NCI-H2227 treated with DMSO at 0.1 percent for 48 hours (cell line): ENCODE results near the gene RIPK4.
"Not testable (repeated sequence)": the region's sequence is repeated elsewhere in the genome, so short reads cannot be mapped to it uniquely, and the experiment has no call there.

Experiments
- DNase-seq: peaks from one replicate; lab custom pipeline; 2025; lab: John Stamatoyannopoulos, UW

Gene RIPK4

DNA sequence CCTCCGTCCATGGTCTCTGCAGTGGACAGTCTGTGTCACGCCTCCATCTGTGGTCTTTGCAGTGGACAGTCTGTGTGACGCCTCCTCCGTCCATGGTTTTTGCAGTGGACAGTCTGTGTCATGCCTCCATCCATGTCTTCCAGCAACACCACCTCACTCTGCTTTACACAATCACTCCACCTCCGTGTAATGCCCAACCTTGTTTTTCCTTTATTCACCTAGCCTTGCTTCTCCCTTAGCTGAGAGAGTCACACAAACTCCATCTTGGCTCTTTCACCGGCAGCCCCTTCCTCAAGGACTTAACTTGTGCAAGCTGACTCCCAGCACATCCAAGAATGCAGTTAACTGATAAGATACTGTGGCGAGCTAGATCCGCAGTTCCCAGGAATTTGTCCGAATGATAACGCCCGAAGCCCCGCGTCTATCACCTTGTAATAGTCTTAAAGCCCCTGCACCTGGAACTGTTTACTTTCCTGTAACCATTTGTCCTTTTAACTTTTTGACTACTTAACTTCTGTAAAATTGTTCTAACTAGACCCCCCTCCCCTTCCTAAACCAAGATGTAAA lies 52.5 kb downstream of the RIPK4 start:
- DNase-seq, result not testable (repeated sequence)

- DNase-seq, result no peak
These were observed 53.2 kb downstream of the RIPK4 start for GRCh38 chr21:41713495-41714281.

- no peak for DNase-seq
These were observed 54.1 kb downstream of the RIPK4 start for GRCh38 chr21:41712730-41713129.

GRCh38 chr21:41712201-41712600 lies 54.7 kb downstream of the RIPK4 start:
- DNase-seq, result no peak

DNA sequence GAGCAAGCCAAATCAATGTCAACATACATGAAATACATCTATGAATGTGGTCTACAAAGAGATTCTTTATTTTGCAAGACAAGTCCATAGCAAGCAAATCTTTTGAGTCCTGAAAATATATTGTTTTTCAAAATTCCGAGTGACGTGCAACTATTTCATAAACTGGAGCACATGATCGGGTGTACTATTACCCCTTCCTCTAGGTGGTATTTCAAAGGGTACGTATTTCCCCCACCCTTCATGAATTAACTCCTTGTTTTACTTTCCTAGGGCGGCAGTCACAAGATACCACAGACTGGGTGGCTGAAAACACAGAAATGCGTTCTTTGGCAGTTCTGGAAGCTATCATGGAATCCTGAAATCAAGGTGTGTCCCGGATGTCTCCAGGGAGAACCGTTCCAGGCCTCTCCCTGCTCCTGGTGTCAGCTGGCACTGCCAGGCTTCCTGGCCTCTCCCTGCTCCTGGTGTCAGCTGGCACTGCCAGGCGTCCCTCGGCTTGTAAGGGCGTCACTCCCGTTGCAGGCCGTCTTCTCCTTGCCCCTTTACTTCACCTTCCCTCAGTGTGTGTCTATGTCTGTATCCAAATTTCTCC lies 55.3 kb downstream of the RIPK4 start:
- DNase-seq, result no peak

DNA sequence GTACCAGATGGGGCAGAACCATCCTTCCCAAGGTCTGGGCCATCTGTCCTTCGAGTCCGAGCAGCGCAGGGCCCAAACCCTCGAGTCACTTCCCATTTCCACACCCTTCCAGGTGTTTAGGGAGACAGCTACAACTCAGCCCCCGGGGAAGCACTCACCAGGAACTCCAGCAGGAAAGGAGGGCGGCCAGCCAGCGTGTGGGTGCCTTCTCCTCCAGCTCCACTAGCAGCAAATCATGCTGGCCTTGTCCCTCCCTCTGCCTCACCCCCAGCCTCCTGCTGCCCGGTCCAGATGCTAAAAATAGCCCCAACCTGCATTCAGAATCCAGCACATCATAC lies 56.1 kb downstream of the RIPK4 start:
- no peak for DNase-seq

DNA sequence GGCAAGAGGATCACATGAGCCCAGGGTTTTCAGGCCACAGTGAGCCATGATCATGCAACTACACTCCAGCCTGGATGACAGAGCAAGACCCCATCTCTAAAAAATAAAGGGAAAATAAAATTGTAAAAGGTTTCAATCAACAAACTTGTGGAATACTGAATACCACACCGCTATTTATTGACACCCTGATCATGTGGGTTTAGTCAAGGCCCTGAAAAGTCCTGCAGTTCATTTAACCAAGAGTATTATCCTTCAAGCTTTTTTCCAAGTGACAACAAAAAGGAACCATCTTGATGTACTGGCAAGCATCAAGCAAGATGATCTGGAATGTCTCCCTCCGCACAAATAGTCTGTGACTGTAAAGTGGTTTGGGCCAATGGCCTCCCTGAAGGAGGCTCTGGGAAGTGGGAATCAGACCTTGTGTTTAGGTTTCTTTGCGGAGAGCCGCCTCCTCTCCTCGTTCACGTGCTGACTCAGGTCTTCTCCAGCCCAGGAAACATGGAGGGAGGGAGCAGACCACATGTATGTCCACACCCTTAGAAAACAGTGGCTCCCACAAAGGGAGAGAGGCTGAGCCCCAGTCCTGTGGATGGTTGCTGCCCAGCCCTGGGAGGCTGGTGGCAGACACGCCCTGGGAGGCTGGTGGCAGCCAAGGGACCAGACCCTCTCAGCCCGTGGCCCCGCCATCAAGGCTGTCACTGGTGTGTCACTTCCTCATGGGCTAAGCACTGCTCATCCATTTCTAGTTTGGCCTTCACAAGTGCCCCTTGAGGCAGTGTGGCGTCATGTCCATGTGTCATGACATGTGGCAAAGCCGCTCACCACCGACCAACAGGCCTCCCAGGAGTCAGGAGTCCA lies 56.7 kb downstream of the RIPK4 start:
- DNase-seq, result no peak

DNA sequence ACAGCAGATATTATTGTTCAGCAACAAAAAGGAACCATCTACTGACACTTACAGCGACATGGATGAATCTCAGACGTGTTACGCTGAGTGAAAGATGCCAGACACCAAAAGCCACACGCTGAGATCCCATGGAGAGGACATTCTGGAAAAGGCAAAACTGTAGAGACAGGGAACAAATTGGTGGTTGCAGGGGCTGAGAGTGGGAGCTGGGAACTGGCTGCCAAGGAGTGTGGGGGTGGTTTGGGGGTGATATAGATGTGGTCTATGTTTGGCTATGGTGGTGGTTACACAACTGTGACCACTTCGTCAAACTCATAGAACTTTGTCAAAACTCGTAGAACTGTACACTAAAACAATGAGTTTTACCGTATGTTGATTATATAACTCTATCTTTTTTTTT lies 57.7 kb downstream of the RIPK4 start:
- DNase-seq, result no peak

- DNase-seq, result no peak
These were observed 58.9 kb downstream of the RIPK4 start for GRCh38 chr21:41707960-41708330.

DNA sequence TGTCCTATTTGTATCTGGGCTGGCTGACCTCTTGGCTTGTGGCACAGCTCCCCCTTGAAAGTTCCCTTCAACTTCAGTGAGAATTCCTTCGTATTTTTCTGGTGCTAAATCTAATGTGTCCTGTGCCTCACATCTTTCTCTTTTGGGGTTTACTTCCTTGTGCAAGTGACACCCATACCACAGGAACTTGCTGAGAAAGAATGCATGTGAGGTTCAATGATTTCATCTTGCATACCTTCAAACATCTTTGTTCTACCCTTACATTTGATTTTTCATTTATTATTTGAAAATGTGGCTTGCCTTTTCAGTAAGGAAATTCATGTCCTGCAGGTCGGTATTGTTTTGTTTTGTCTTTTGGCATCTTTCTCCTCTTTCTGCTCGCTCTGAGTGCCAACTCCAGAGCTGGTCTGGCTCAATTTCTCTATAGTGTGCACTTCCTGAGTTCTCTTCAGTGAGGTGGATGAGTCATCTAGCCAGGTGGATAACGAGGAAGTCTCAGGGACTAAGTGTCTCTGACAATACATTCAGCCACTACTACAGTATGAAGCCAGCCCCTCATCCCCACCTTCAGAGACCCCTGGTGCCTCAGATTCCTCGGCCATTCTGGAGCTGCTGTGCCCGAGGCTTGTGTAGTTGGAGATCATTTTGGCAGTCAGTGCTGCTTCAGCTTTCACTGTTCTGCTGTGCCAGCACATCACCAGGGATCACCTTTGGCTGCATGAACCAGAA lies 59.5 kb downstream of the RIPK4 start:
- DNase-seq, result no peak

DNA sequence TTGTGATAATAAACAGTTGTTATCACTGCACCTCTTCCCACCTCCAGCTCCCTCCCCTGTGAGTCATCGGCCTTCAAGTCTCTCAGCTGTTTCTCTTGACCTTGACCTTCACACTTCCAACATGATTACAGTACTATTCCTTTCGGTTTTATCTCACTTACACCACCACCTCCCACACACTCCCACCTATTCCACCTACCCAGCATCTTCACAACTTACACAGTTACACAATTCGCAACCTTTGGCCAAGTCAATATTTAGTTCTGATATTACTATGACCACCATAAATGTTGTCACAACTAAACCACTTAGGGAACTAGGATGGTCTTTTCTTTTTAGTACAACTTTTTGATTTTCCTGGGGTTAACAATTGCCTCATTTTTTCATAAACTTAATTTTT lies 60.2 kb downstream of the RIPK4 start:
- no peak for DNase-seq

GRCh38 chr21:41706263-41706639 lies 60.6 kb downstream of the RIPK4 start:
- DNase-seq, result no peak

DNA sequence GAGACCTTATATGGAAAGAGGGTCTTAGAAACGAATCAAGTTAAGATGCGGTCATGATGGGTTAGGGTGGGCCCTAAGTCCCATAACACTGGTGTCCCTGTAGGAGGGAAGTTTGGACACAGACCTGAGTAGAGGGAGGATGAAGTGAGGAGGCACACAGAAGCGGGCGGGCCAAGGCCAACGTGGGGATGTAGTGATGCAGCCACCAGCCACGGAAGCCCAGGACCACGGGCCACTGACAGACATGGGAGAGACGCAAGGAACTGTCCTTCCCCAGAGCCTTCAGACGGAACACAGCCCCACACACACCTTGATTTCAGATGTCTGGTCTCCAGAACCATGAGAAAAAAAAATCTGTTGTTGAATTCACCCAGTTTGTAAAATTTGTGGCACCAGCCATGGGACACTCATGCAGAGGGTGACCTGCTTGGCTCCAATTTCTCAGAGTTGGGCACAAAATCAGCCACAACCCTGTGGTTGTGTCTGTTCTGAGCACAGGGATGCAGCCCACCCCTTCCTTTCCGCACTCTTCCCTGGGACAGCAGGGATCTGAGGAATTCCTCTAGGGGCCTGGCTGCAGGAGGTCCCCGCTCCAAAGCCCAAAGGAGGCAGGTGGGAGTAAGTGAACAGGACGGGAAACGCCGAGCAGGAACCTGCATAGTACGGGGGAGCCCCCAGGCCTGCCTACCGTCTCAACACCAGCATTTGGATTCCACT lies 61.1 kb downstream of the RIPK4 start:
- DNase-seq, result no peak

DNA sequence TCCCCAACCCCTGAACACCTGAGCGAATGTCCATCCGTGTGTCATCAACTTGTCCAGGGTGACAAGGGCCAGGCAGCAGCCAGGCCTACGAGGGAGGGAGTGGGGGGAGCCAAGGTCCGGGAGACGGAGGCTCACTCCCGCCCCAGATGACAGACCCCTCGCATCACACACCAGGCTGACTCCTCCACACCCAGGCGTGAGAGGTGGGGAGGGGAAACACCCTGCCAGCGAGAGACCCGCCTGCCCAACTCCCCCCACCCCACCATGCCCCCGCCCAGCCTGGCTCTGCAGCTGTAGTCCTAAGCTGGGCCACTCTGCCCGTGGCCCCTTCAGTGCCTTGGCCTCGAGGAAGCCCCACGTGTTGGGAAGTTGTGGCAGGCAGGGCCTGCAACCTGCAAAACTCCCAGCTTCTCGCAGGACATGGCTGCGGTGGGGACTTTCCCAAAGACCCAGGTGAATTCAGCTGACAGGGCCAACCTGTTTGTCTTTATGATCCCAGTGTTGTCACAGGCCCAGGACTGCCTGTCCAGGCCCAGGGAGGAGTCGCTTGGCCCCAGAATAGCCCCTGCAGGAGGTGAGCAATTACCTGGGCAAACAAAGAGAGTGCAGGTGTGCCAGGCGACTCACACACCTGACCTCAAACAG lies 62.9 kb downstream of the RIPK4 start:
- DNase-seq, result no peak

- DNase-seq, result no peak
These were observed 65.1 kb downstream of the RIPK4 start for GRCh38 chr21:41701749-41702148.

- DNase-seq, result no peak
These were observed 67.5 kb downstream of the RIPK4 start for GRCh38 chr21:41699311-41699710.

GRCh38 chr21:41698071-41698470 lies 68.8 kb downstream of the RIPK4 start:
- DNase-seq, result no peak

DNA sequence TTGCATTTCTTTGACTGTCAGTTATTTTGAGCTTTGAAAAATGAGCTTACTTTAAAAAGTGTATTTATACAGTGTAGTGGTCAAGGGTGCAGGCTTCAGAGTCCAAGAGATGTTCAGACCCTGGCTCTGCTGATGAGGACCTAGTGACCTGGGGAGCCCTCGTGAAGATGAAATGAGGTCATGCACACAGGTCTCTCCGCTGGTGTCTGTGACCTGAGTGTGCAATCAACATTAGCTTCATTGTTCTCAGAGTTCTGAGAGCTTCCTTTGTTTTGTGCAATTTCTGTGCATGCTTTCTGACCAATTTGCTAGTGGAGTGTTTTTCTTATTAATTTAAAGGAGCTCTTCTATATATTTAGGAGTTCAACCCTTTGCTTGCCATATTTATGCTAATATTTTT lies 71.3 kb downstream of the RIPK4 start:
- DNase-seq, result no peak

GRCh38 chr21:41694042-41694441 lies 72.8 kb downstream of the RIPK4 start:
- DNase-seq, result not testable (repeated sequence)

GRCh38 chr21:41692185-41692565 lies 74.7 kb downstream of the RIPK4 start:
- no peak for DNase-seq
